GM19467 (cell line): ENCODE results near the gene MST1R.
"Not testable (repeated sequence)": the region's sequence is repeated elsewhere in the genome, so short reads cannot be mapped to it uniquely, and the experiment has no call there.

Experiments used
- ATAC-seq: cut with Tn5 transposase; IDR thresholded peaks from one replicate; pipeline ENCODE4 v1.9.1; 2021; ENCODE audit warnings: mild to moderate bottlenecking, moderate library complexity; ENCODE audit not compliant: unreplicated experiment

MST1R gene

GRCh38 chr3:49903451-49904424, at the start of gene MST1R:
Gene MST1R (minus strand): TSS chr3:49903873. CDS start chr3:49903609, 264 bp downstream.
- ATAC-seq = no peak

DNA sequence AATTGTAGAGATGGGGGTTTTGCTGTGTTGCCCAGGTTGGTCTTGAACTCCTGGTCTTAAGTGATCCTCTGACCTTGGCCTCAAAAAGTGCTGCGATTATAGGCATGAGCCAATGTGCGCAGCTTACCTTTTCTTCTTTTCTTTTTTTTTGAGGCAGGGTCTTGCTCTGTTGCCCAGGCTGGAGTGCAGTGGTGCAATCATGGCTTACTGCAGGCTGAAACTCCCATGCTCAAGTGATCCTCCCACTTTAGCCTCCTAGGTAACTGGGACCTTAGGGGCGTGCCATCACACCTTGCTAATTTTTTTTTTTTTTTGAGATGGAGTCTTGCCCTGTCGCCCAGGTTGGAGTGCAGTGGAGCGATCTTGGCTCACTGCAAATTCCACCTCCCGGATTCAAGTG, 49.3 kb upstream of the MST1R start:
- no peak for ATAC-seq

- no peak for ATAC-seq
These were observed 39.0 kb upstream of the MST1R start for GRCh38 chr3:49942651-49943050.

- no peak for ATAC-seq
These were observed 37.1 kb upstream of the MST1R start for GRCh38 chr3:49940667-49941249.

DNA sequence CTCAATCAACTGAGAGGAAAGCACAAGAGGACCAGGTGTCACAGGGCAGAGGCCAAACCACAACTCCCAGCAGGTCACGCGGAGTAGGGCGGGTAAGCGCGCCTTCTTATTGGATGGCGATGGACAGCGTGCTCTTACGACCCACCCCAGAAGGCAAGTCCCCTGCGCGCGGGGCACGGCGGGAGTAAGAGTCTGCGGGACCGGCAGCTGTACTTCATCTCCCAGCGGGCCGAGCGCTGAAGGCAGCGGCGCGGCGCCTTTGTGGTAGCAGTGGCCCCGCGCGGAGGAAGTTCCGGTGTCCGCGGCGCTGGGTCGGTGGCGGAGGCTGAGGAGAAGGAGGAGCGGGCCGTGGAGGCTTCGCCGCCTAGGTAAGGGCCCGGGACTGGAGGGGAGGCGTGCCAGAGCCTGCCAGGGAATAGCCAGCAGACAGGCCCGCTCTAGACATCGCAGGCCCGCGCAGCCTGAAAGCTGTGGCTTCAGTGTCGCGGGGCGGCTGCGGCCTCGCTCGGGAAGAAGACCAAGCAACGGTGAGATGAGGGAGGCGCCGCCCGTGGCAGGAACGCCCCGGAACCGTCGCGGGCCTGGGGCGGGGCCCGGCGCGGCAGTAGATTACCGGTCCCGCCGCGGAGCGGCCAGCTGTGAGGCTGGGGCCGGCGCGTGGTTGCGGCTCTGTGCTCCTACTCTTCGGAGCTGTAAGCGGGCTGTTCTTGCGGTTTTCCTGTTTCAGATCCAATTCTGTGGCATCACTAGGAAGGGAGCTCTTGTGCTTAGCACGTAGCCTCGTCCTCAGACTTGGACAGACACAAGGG, 36.4 kb upstream of the MST1R start, which contains the start of gene RBM6:
RBM6 (plus strand) TSS at position 293 of the 809 bp plus-strand sequence. CDS start 22,492 bp downstream, outside the sequence.
- peak; percentile 82 for ATAC-seq

DNA sequence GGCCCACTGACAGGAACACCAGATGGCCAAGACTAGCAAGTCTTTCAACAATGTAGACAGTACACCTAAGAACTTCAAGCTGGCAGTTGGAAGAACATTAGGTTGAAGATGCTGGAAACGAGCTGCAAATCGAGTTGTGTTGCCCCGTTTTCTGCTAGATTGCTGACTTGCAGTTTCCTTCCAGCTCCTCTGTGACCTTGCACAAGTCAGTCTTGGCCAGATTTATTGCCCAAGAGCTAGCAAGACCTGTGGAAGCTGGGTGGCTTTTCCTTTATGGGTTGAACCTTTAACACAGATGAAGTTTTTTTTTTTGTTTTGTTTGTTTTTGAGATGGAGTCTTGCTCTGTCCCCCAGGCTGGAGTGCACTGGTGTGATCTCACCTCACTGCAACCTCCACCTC, 33.4 kb upstream of the MST1R start:
- ATAC-seq = no peak

GRCh38 chr3:49932281-49932680, 28.6 kb upstream of the MST1R start:
- not testable (repeated sequence) for ATAC-seq

DNA sequence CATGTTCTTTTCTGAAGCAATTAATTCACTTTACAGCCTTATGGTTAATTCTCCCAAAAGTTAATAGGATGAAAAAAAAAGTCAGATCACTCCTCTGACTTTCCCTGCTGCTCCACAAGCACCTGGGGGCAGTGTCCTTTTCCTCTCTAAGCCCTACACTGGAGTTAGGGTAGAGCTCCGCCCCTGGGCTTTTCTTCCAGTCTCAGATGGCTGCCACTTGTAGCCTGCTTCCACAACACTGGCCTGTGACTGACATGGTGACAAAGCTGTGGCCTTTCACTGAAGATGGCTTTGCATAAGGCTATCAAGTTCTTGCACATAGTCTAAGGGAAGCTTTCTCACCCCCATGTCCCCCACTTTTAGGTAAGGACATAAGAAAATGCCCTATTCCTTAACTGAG, 27.2 kb upstream of the MST1R start:
- ATAC-seq = no peak

DNA sequence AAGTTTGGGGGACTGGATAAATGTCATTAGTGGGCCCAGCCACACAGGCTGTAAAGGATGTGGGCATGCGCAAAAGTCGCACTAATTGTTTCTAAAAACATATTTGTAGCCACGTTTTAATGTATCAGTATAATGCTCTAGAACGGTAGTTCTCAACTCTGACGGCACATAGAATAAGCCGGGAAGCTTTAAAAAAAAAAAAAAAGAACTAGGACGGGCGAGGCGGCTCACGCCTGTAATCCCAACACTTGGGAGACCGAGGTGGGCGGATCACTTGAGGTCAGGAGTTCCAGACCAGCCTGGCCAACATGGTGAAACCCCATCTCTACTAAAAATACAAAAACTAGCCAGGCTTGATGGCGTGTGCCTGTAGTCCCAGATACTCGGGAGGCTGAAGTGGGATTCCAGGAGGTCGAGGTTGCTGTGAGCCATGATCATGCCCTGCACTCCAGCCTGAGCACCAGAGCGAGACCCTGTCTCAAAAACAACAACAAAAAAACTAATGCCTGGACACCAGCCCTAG, 26.6 kb upstream of the MST1R start:
- ATAC-seq = no peak

- ATAC-seq = peak; percentile 87
These were observed 25.9 kb upstream of the MST1R start, which contains the start of gene MON1A for GRCh38 chr3:49929291-49930167. Gene MON1A (minus strand): TSS chr3:49929811. CDS start chr3:49913346, 16,465 bp downstream.

GRCh38 chr3:49928481-49929017, 24.9 kb upstream of the MST1R start:
- no peak for ATAC-seq

DNA sequence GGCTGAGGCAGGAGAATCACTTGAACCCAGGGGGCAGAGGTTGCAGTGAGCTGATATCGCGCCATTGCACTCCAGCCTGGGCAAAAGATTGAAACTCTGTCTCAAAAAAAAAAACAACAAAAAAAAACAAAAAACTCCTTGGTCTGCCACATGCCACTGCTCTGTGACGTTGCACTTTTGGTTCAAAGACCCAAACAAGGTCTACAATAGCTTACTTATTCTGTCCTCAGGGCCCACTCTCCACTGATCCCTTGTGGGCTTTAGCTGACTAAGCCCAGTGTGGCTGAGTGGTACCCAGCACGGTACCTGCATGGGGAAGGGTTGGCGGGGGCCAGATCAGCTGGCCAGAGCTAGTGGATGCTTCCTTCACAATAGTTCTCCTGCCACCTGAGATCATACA, 24.1 kb upstream of the MST1R start:
- ATAC-seq = no peak

GRCh38 chr3:49926117-49926728, 22.6 kb upstream of the MST1R start:
- ATAC-seq = no peak

GRCh38 chr3:49925485-49925884, 21.8 kb upstream of the MST1R start:
- no peak for ATAC-seq

GRCh38 chr3:49924683-49925082, 21.0 kb upstream of the MST1R start:
- no peak for ATAC-seq

DNA sequence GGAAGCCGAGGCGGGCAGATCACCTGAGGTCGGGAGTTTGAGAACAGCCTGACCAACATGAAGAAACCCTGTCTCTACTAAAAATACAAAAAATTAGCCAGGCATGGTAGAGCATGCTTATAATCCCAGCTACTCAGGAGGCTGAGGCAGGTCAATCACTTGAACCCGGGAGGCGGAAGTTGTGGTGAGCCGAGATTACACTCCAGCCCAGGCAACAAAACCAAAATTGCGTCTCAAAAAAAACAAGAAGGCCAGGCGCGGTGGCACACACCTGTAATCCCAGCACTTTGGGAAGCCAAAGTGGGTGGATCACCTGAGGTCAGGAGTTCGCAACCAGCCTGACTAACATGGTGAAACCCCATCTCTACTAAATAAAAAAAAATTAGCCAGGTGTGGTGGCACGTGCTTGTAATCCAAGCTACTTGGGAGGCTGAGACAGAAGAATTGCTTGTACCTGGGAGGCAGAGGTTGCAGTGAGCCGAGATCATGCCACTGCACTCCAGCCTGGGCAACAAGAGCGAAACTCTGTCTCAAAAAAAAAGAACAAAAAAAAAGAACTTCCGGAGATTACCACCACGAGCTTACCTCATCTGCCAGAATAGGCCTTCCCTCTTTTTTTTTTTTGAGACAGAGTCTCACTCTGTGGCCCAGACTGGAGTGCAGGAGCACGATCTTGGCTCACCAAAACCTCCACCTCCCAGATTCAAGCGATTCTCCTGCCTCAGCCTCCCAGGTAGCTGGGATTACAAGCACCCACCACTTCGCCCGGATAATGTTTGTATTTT, 14.3 kb upstream of the MST1R start:
- not testable (repeated sequence) for ATAC-seq

DNA sequence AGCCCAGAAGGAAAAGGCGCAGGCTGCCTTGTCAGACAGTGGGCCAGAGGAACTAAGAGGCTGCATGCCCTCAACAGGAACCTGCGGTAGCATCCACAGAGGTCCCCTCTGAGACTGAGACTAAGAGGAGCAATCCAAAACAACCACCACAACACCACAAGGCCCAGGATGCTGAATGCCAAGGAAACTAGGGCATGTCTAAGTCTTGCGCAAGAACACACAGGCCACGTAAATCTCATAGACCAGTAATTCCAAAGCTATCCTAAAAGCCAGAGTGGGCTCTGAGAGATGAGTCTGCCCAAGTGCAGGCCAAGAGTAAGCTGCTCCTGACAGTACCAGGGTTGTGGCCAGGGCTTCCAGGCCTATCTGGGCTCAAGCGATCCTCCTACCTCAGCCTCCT, 13.0 kb upstream of the MST1R start:
- ATAC-seq = no peak

DNA sequence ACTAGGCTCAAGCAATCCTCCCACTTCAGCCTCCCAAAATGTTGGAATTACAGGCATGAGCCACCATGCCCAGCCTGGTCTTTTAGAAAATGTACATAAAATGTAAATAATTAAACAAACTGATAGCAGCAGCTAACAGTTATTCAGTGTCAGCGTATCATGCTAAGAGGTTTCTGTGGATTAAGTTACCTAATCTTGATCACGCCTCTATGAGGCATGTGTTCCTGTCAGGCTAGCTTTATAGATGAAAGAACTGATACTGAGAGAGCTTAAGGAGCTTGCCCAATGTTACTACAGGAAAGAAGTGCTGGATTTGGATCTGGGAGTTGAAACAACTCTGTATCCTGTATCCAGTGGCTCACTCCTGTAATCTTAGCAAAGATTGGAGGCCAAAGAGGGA, 11.2 kb upstream of the MST1R start:
- ATAC-seq = no peak
